Activated T-cell treated with anti-CD3 and anti-CD28 coated beads for 24 hours (primary cell): ENCODE measurements around the gene AATK.

Source experiments
- DNase-seq: peaks from one replicate; pipeline ENCODE4 v3.0.0-alpha.2; 2020; ENCODE audit warnings: low read depth

Gene AATK

GRCh38 chr17:81195941-81196495 is 30.0 kb upstream of the AATK start:
- no peak for DNase-seq

GRCh38 chr17:81194941-81195901 is 29.2 kb upstream of the AATK start:
- DNase-seq: no peak

GRCh38 chr17:81194225-81194760 is 28.3 kb upstream of the AATK start:
- no peak for DNase-seq

- no peak for DNase-seq
These were observed 27.6 kb upstream of the AATK start for GRCh38 chr17:81193470-81194224.

- DNase-seq: no peak
These were observed 27.0 kb upstream of the AATK start for GRCh38 chr17:81193051-81193410.

- no peak for DNase-seq
These were observed 26.5 kb upstream of the AATK start for GRCh38 chr17:81192386-81193050.

GRCh38 chr17:81191646-81192045 is 25.6 kb upstream of the AATK start:
- no peak for DNase-seq

GRCh38 chr17:81191116-81191515 is 25.1 kb upstream of the AATK start:
- DNase-seq: no peak

- no peak for DNase-seq
These were observed 24.6 kb upstream of the AATK start for GRCh38 chr17:81190591-81190990.

- DNase-seq: no peak
These were observed 23.9 kb upstream of the AATK start for GRCh38 chr17:81189670-81190530.

GRCh38 chr17:81189016-81189415 is 23.0 kb upstream of the AATK start:
- no peak for DNase-seq

GRCh38 chr17:81188491-81188840 is 22.4 kb upstream of the AATK start:
- no peak for DNase-seq

- no peak for DNase-seq
These were observed 21.8 kb upstream of the AATK start for GRCh38 chr17:81187586-81188490.

GRCh38 chr17:81187120-81187519 is 21.1 kb upstream of the AATK start:
- no peak for DNase-seq

- DNase-seq: no peak
These were observed 20.2 kb upstream of the AATK start for GRCh38 chr17:81186203-81186602.

GRCh38 chr17:81184555-81184954 is 18.5 kb upstream of the AATK start:
- DNase-seq: no peak

- DNase-seq: no peak
These were observed 17.8 kb upstream of the AATK start for GRCh38 chr17:81183807-81184206.

GRCh38 chr17:81183316-81183715 is 17.3 kb upstream of the AATK start:
- no peak for DNase-seq

GRCh38 chr17:81182596-81182995 is 16.6 kb upstream of the AATK start:
- no peak for DNase-seq

GRCh38 chr17:81181811-81182185 is 15.8 kb upstream of the AATK start:
- DNase-seq: no peak
